Measurements from ENCODE around the gene AMN.

GRCh38 chr14:102920273-102920997 is 2.0 kb upstream of the AMN start:
- TF ChIP-seq TCF12 (IDR thresholded peaks at IDR 0.05) (no peak), RFX5 (IDR thresholded peaks at IDR 0.05; ENCODE audit: low read length) (no peak), CTCF (IDR thresholded peaks at IDR 0.05) (no peak), SIN3A (IDR thresholded peaks at IDR 0.05; ENCODE audit: borderline replicate concordance, low read depth, low read length) (no peak), MXI1 (IDR thresholded peaks at IDR 0.05; ENCODE audit: low read depth, low read length) (no peak), IRF3 (IDR thresholded peaks at IDR 0.05; ENCODE audit: low read depth, low read length) (no peak), GATA2 (CRISPR knock-in tag; IDR thresholded peaks at IDR 0.05) (no peak)
